22Rv1 (cell line): Measurements from ENCODE around the gene PRUNE1.

Experiments
- H3K27ac ChIP-seq: fragments of 450-650 bp; 2 replicates; pipeline ENCODE4 v1.5.1; 2017
- CTCF ChIP-seq: fragments of 450-650 bp; IDR thresholded peaks from 2 replicates; pipeline ENCODE4 v1.5.1; 2017; ENCODE audit warnings: mild to moderate bottlenecking
- ZFX ChIP-seq: fragments of 450-650 bp; IDR thresholded peaks from 2 replicates; pipeline ENCODE4 v1.6.1; 2017; ENCODE audit warnings: antibody characterized with exemption, borderline replicate concordance

PRUNE1 gene

GRCh38 chr1:150994248-150994647, 14.0 kb upstream of the PRUNE1 start:
- no peak overlapping the region for H3K27ac ChIP-seq
- TF ChIP-seq ZFX (no peak), CTCF (no peak)

GRCh38 chr1:150995460-150995859, 12.8 kb upstream of the PRUNE1 start:
- TF ChIP-seq ZFX (no peak), CTCF (no peak)
- no peak overlapping the region for H3K27ac ChIP-seq

GRCh38 chr1:150995896-150996295, 12.4 kb upstream of the PRUNE1 start:
- no peak for TF ChIP-seq ZFX
- peak; percentile 93 for TF ChIP-seq CTCF
- H3K27ac ChIP-seq: no peak overlapping the region

- H3K27ac ChIP-seq: no peak overlapping the region
- TF ChIP-seq ZFX: no peak
- no peak for TF ChIP-seq CTCF
These were observed 10.9 kb upstream of the PRUNE1 start for GRCh38 chr1:150997126-150997872.

- TF ChIP-seq ZFX: no peak
- TF ChIP-seq CTCF: no peak
- H3K27ac ChIP-seq: no peak overlapping the region
These were observed 10.3 kb upstream of the PRUNE1 start for GRCh38 chr1:150997949-150998348.

GRCh38 chr1:150999051-150999674, 9.1 kb upstream of the PRUNE1 start:
- H3K27ac ChIP-seq: no peak overlapping the region
- TF ChIP-seq CTCF (no peak), ZFX (no peak)

- TF ChIP-seq ZFX: no peak
- TF ChIP-seq CTCF: no peak
- H3K27ac ChIP-seq: no peak overlapping the region
These were observed 8.3 kb upstream of the PRUNE1 start for GRCh38 chr1:150999926-151000325.
